ENCODE measurements around the gene SLC1A4. TPM values are rescaled to one million over a fixed set of nuclear protein-coding genes. Genes with fewer than 3 reads are reported as not detected.

SLC1A4 gene
- total RNA-seq = 32.1 and 35.4 TPM in 2 replicates

DNA sequence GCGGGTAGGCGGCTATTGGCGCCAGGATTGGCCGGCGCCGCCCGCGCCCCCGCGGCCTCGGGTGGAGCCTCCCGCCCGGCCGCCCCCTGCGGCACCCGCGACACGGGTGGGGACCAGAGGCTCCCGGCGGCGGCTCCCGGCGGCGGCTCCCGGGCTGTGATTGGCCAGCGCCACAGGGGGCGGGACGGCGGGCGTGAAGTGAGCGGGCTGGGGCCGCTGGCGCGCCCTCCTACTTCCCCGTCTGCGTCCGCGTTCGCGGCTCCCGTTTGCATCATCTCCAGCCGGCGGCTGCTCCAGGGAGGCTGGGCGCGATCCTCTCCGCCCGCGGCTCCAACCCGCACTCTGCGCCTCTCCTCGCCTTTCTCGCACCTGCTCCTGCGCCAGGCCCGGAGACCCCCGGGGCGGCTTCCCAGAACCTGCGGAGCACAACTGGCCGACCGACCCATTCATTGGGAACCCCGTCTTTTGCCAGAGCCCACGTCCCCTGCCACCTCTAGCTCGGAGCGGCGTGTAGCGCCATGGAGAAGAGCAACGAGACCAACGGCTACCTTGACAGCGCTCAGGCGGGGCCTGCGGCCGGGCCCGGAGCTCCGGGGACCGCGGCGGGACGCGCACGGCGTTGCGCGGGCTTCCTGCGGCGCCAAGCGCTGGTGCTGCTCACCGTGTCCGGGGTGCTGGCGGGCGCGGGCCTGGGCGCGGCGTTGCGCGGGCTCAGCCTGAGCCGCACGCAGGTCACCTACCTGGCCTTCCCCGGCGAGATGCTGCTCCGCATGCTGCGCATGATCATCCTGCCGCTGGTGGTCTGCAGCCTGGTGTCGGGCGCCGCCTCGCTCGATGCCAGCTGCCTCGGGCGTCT, at the start of gene SLC1A4:
Gene SLC1A4 (plus strand): TSS at position 274 of the 856 bp plus-strand sequence. CDS start 245 bp downstream, at position 519.
- Mint-ChIP-seq H3K27me3 (no peaks in the 10 kb centered on the region), H3K27ac (peak within 1 kb of the TSS; percentile 87), H3K9me3 (no peaks in the 10 kb centered on the region), H3K4me1 (peaks cover 40% of the 10 kb centered on the region), H3K4me3 (peak within 1 kb of the TSS; percentile 93), H3K36me3 (ENCODE audit: low read depth) (peaks cover 5% of the 10 kb centered on the region)
- DNase-seq (peak; percentile 85), ATAC-seq (ENCODE audit: low read depth) (peak; percentile 84)
- CTCF ChIA-PET = interaction anchor here (0.9 to 2.1 kb wide), 6 partner anchors 42 to 116 kb away, joined by 3 to 35 read pairs (median 4); no protein-coding TSS in a partner anchor
- intact Hi-C loops (cut with micrococcal nuclease) = loop anchor here (1.0 to 2.0 kb wide), 8 partner anchors 10 to 465 kb away; partner anchors contain the start of genes AFTPH and RAB1A
- POLR2A ChIA-PET = interaction anchor here (0.6 to 6.9 kb wide), 19 partner anchors 12 to 465 kb away, joined by 3 to 102 read pairs (median 10); partner anchors contain the start of genes ACTR2, AFTPH and CEP68
- TF ChIP-seq, protein P1, sequence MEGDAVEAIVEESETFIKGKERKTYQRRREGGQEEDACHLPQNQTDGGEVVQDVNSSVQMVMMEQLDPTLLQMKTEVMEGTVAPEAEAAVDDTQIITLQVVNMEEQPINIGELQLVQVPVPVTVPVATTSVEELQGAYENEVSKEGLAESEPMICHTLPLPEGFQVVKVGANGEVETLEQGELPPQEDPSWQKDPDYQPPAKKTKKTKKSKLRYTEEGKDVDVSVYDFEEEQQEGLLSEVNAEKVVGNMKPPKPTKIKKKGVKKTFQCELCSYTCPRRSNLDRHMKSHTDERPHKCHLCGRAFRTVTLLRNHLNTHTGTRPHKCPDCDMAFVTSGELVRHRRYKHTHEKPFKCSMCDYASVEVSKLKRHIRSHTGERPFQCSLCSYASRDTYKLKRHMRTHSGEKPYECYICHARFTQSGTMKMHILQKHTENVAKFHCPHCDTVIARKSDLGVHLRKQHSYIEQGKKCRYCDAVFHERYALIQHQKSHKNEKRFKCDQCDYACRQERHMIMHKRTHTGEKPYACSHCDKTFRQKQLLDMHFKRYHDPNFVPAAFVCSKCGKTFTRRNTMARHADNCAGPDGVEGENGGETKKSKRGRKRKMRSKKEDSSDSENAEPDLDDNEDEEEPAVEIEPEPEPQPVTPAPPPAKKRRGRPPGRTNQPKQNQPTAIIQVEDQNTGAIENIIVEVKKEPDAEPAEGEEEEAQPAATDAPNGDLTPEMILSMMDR (IDR thresholded peaks at IDR 0.05) = no peak

DNA sequence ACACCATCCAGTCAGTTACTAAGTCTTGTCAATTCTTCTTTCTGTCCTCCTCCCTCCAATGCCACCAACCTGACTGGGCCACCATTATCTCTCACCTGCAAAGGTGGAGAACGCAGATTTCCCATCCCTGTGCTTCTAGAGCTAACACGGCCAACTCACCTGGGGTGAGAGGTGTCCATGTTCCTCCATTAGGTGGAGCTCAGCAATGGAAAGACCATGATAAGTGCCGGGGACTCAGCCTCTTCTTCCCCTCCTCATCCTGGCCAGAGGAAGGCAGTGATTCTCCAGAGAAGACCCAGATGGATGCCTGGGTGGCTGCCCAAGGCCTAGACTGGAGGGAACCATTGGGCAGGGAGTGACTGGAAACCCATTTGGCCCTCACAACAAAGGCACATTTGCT, 48.1 kb upstream of the SLC1A4 start:
- intact Hi-C loops (cut with micrococcal nuclease) = no loop called here
- Mint-ChIP-seq H3K4me3 (no peak overlapping the region), H3K27me3 (no peaks in the 10 kb centered on the region), H3K4me1 (peaks cover 85% of the 10 kb centered on the region), H3K27ac (peak overlapping the region; percentile 20), H3K9me3 (no peaks in the 10 kb centered on the region), H3K36me3 (ENCODE audit: low read depth) (peaks cover under 1% of the 10 kb centered on the region)
- POLR2A ChIA-PET = interaction anchor here (1.8 to 4.2 kb wide), 3 partner anchors 9 to 26 kb away, joined by 6 to 17 read pairs (median 12); no protein-coding TSS in a partner anchor
- no peak for ATAC-seq (ENCODE audit: low read depth)
- CTCF ChIA-PET = interaction anchor here (4.8 kb wide), 1 partner anchor 23 kb away, joined by 45 read pairs; no protein-coding TSS in a partner anchor
- TF ChIP-seq, protein P1 (IDR thresholded peaks at IDR 0.05) = no peak
- no peak for DNase-seq

DNA sequence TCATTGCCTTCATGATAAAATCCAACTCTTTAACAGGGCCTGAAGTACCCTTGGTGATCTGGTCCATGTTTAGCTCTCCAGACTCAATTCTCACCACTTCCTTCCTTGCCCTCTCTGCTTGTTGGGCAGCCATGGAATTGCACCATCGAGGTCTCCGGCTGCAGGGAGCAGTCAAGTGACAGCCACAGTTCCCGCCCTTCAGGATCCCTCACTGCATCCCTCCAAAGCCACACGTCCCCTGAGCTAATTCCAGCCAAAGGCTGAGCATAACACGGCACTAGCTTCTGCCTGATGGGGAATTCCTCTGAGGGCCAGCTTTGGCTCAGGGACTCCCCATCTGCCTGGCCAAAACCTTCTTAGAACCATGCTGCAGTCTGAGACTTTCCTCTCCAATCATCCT, 47.4 kb upstream of the SLC1A4 start:
- TF ChIP-seq, protein P1 (IDR thresholded peaks at IDR 0.05) = no peak
- Mint-ChIP-seq H3K36me3 (ENCODE audit: low read depth) (peaks cover 3% of the 10 kb centered on the region), H3K4me3 (peak overlapping the region; percentile 41), H3K4me1 (peaks cover 87% of the 10 kb centered on the region), H3K27me3 (no peaks in the 10 kb centered on the region), H3K27ac (peak overlapping the region; percentile 70), H3K9me3 (no peaks in the 10 kb centered on the region)
- intact Hi-C loops (cut with micrococcal nuclease) = no loop called here
- ATAC-seq (ENCODE audit: low read depth) (no peak), DNase-seq (no peak)
- POLR2A ChIA-PET = interaction anchor here (0.6 to 4.2 kb wide), 4 partner anchors 10 to 52 kb away, joined by 5 to 17 read pairs (median 6); no protein-coding TSS in a partner anchor
- CTCF ChIA-PET = interaction anchor here (4.8 kb wide), 1 partner anchor 23 kb away, joined by 45 read pairs; no protein-coding TSS in a partner anchor

- intact Hi-C loops (cut with micrococcal nuclease) = no loop called here
- Mint-ChIP-seq H3K4me3 (no peak overlapping the region), H3K9me3 (no peaks in the 10 kb centered on the region), H3K36me3 (ENCODE audit: low read depth) (peaks cover 3% of the 10 kb centered on the region), H3K27me3 (no peaks in the 10 kb centered on the region), H3K27ac (peak overlapping the region; percentile 70), H3K4me1 (peaks cover 86% of the 10 kb centered on the region)
- DNase-seq (no peak), ATAC-seq (ENCODE audit: low read depth) (no peak)
- ChIA-PET POLR2A (interaction anchor here (0.6 to 4.2 kb wide), 5 partner anchors 11 to 83 kb away, joined by 3 to 17 read pairs (median 5); no protein-coding TSS in a partner anchor), CTCF (interaction anchor here (1.3 kb wide), 1 partner anchor 11 kb away, joined by 3 read pairs; no protein-coding TSS in a partner anchor)
- TF ChIP-seq, protein P1 (IDR thresholded peaks at IDR 0.05) = no peak
Observed at GRCh38 chr2:64942693-64943092, 46.5 kb upstream of the SLC1A4 start.
